ENCODE results near the gene SHISA7. TPM values are rescaled to one million over a fixed set of nuclear protein-coding genes. Genes with fewer than 3 reads are reported as not detected.

The SHISA7 gene
- total RNA-seq, 1 donor from 2014 or later: not detected

GRCh38 chr19:55440411-55441105 lies 2.5 kb downstream of the SHISA7 start:
- H3K4me3 Mint-ChIP-seq (ENCODE audit: unreplicated experiment): peak overlapping the region; percentile 53
- H3K36me3 Mint-ChIP-seq (ENCODE audit: low read depth, unreplicated experiment): peaks cover 14% of the 10 kb centered on the region
- no peaks in the 10 kb centered on the region for H3K9me3 Mint-ChIP-seq (ENCODE audit: unreplicated experiment)
- no peak for TF ChIP-seq CTCF (IDR thresholded peaks at IDR 0.05; ENCODE audit: unreplicated experiment)
- H3K4me1 Mint-ChIP-seq (ENCODE audit: unreplicated experiment): peaks cover 11% of the 10 kb centered on the region
- H3K27me3 Mint-ChIP-seq (ENCODE audit: unreplicated experiment): peaks cover 49% of the 10 kb centered on the region
- no peak for DNase-seq (ENCODE audit: low spot score)
- no peak overlapping the region for H3K27ac Mint-ChIP-seq (ENCODE audit: unreplicated experiment)

- H3K9me3 Mint-ChIP-seq (ENCODE audit: unreplicated experiment): no peaks in the 10 kb centered on the region
- DNase-seq (ENCODE audit: low spot score): no peak
- H3K4me3 Mint-ChIP-seq (ENCODE audit: unreplicated experiment): no peak overlapping the region
- no peak overlapping the region for H3K27ac Mint-ChIP-seq (ENCODE audit: unreplicated experiment)
- H3K4me1 Mint-ChIP-seq (ENCODE audit: unreplicated experiment): peaks cover 11% of the 10 kb centered on the region
- H3K27me3 Mint-ChIP-seq (ENCODE audit: unreplicated experiment): peaks cover 41% of the 10 kb centered on the region
- H3K36me3 Mint-ChIP-seq (ENCODE audit: low read depth, unreplicated experiment): peaks cover 14% of the 10 kb centered on the region
- TF ChIP-seq CTCF (IDR thresholded peaks at IDR 0.05; ENCODE audit: unreplicated experiment): no peak
These were observed 4.0 kb downstream of the SHISA7 start for GRCh38 chr19:55439052-55439451.

- TF ChIP-seq CTCF (IDR thresholded peaks at IDR 0.05; ENCODE audit: unreplicated experiment): no peak
- H3K4me1 Mint-ChIP-seq (ENCODE audit: unreplicated experiment): peaks cover 11% of the 10 kb centered on the region
- peak; percentile 78 for DNase-seq (ENCODE audit: low spot score)
- no peak overlapping the region for H3K4me3 Mint-ChIP-seq (ENCODE audit: unreplicated experiment)
- no peaks in the 10 kb centered on the region for H3K9me3 Mint-ChIP-seq (ENCODE audit: unreplicated experiment)
- no peak overlapping the region for H3K27ac Mint-ChIP-seq (ENCODE audit: unreplicated experiment)
- H3K36me3 Mint-ChIP-seq (ENCODE audit: low read depth, unreplicated experiment): peaks cover 14% of the 10 kb centered on the region
- peaks cover 30% of the 10 kb centered on the region for H3K27me3 Mint-ChIP-seq (ENCODE audit: unreplicated experiment)
These were observed 5.7 kb downstream of the SHISA7 start for GRCh38 chr19:55437410-55437809.

- no peaks in the 10 kb centered on the region for H3K9me3 Mint-ChIP-seq (ENCODE audit: unreplicated experiment)
- H3K4me1 Mint-ChIP-seq (ENCODE audit: unreplicated experiment): peaks cover 11% of the 10 kb centered on the region
- peaks cover 27% of the 10 kb centered on the region for H3K27me3 Mint-ChIP-seq (ENCODE audit: unreplicated experiment)
- H3K4me3 Mint-ChIP-seq (ENCODE audit: unreplicated experiment): no peak overlapping the region
- H3K27ac Mint-ChIP-seq (ENCODE audit: unreplicated experiment): no peak overlapping the region
- peaks cover 14% of the 10 kb centered on the region for H3K36me3 Mint-ChIP-seq (ENCODE audit: low read depth, unreplicated experiment)
- DNase-seq (ENCODE audit: low spot score): no peak
- no peak for TF ChIP-seq CTCF (IDR thresholded peaks at IDR 0.05; ENCODE audit: unreplicated experiment)
These were observed 6.3 kb downstream of the SHISA7 start for GRCh38 chr19:55436847-55437246.

- Mint-ChIP-seq H3K27ac (ENCODE audit: unreplicated experiment) (no peak overlapping the region), H3K4me3 (ENCODE audit: unreplicated experiment) (no peak overlapping the region), H3K9me3 (ENCODE audit: unreplicated experiment) (no peaks in the 10 kb centered on the region), H3K27me3 (ENCODE audit: unreplicated experiment) (peaks cover 15% of the 10 kb centered on the region), H3K36me3 (ENCODE audit: low read depth, unreplicated experiment) (peaks cover 15% of the 10 kb centered on the region), H3K4me1 (ENCODE audit: unreplicated experiment) (no peaks in the 10 kb centered on the region)
- no peak for TF ChIP-seq CTCF (IDR thresholded peaks at IDR 0.05; ENCODE audit: unreplicated experiment)
- no peak for DNase-seq (ENCODE audit: low spot score)
These were observed 8.1 kb downstream of the SHISA7 start for GRCh38 chr19:55435020-55435419.
